Fibroblast of lung (primary cell): ENCODE data around the gene ACOXL. TPM values are rescaled to one million over a fixed set of nuclear protein-coding genes. Genes with fewer than 3 reads are reported as not detected.

Experiments
- DNase-seq, 2 donors: peaks; one replicate each; pipeline versions ENCODE4 v3.0.0 to v3.0.0-alpha.2; 2010; ENCODE audit warnings: low read depth in 2 of 2
- H2AFZ ChIP-seq: 2 replicates; pipeline ENCODE4 v1.5.1; 2012; ENCODE audit warnings: low read length, control low read depth, inconsistent platforms
- H3K27ac ChIP-seq: 2 replicates; pipeline ENCODE4 v1.5.1; 2011; ENCODE audit warnings: low read length, control low read depth; ENCODE audit not compliant: insufficient read depth
- H3K27me3 ChIP-seq: 2 replicates; pipeline ENCODE4 v1.5.1; 2011; ENCODE audit warnings: mild to moderate bottlenecking, low read length; ENCODE audit not compliant: control insufficient read depth, insufficient read depth
- H3K36me3 ChIP-seq: 2 replicates; pipeline ENCODE4 v1.5.1; 2011; ENCODE audit warnings: low read length; ENCODE audit not compliant: control insufficient read depth, insufficient read depth
- H3K4me1 ChIP-seq: 2 replicates; pipeline ENCODE4 v1.5.1; 2011; ENCODE audit warnings: low read length; ENCODE audit not compliant: control insufficient read depth, insufficient read depth; ENCODE audit errors: extremely low read depth
- H3K4me2 ChIP-seq: 2 replicates; pipeline ENCODE4 v1.5.1; 2011; ENCODE audit warnings: low read length, control low read depth; ENCODE audit not compliant: insufficient read depth; ENCODE audit errors: extremely low read depth
- H3K4me3 ChIP-seq, 4 experiments: fragments of 200-600 bp in 1 of 4; sonication (generic) in 1 of 4; replicated peaks in 1 of 4; 2 replicates each; pipeline ENCODE4 v1.5.1; 2011 to 2016; ENCODE audit warnings: low read length in 4 of 4, low read depth in 3 of 4, mild to moderate bottlenecking in 3 of 4, control low read depth in 2 of 4, inconsistent platforms in 1 of 4, mixed read lengths in 1 of 4; ENCODE audit not compliant: insufficient read depth in 1 of 4; ENCODE audit errors: control extremely low read depth in 1 of 4
- H3K79me2 ChIP-seq: 2 replicates; pipeline ENCODE4 v1.5.1; 2012; ENCODE audit warnings: mild to moderate bottlenecking, low read length, inconsistent platforms; ENCODE audit not compliant: control insufficient read depth, insufficient read depth
- H3K9ac ChIP-seq: 2 replicates; pipeline ENCODE4 v1.5.1; 2011; ENCODE audit warnings: mild to moderate bottlenecking, low read length, control low read depth; ENCODE audit not compliant: insufficient read depth
- H3K9me3 ChIP-seq: 2 replicates; pipeline ENCODE4 v1.5.1; 2012; ENCODE audit warnings: low read depth, low read length; ENCODE audit not compliant: control insufficient read depth, insufficient read depth
- H4K20me1 ChIP-seq: 2 replicates; pipeline ENCODE4 v1.5.1; 2011; ENCODE audit warnings: low read length; ENCODE audit not compliant: control insufficient read depth, insufficient read depth; ENCODE audit errors: extremely low read depth
- EZH2 ChIP-seq: IDR thresholded peaks from 2 replicates; pipeline ENCODE4 v1.5.1; 2012; ENCODE audit warnings: low read length, control low read depth, mild to moderate bottlenecking; ENCODE audit errors: missing control alignments
- polyA plus RNA-seq, 2 donors: library from polyadenylated mRNA; depleted of rRNA in 1 of 2; stranded (reverse) in 1 of 2; unstranded in 1 of 2; fragments of >200 nt; gene quantifications; 2 replicates each; pipeline ENCODE4 v1.2.1, GENCODE V29; 2011 to 2012; ENCODE audit warnings: missing spikeins in 1 of 2
- total RNA-seq: library from RNA; depleted of rRNA; stranded (reverse); fragments of >200 nt; gene quantifications from 2 replicates; pipeline ENCODE4 v1.2.1, GENCODE V29; 2014
- TF ChIP-seq, protein P1 (sequence below), 2 donors: IDR thresholded peaks in 1 of 2; conservative IDR thresholded peaks in 1 of 2; 1 replicate in 1 of 2; 2 replicates in 1 of 2; pipeline ENCODE4 v1.5.1; 2011 to 2012; ENCODE audit warnings: low read length in 2 of 2, control low read depth in 1 of 2, inconsistent platforms in 1 of 2, low read depth in 1 of 2, mild to moderate bottlenecking in 1 of 2

ACOXL gene
- total and polyA plus RNA-seq, 2 donors (not counting 1 experiment from before 2014, with no cell fraction given) = not detected

DNA sequence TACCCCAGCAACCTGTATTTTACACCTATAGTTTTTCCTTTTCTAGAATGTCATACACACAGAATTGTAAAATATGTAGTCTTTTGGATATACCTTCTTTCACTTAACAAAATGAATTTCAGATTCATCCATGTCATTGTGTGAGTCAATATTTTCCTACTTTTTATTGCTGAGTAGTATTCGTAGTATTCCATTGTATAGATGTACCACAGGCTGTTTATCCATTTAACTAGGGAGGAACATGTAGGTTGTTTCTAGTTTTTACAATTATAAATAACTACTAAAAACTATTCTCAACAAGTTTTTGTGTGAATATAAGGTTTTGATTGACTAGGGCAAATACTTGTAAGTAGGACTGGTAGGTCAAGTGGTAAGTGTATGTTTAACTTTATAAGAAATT, 187.4 kb downstream of the ACOXL start:
- H3K27me3 ChIP-seq = peaks cover 3% of the 10 kb centered on the region
- H3K27ac ChIP-seq = no peak overlapping the region
- H4K20me1 ChIP-seq = no peaks in the 10 kb centered on the region
- no peaks in the 10 kb centered on the region for H3K4me1 ChIP-seq
- TF ChIP-seq, protein P1, sequence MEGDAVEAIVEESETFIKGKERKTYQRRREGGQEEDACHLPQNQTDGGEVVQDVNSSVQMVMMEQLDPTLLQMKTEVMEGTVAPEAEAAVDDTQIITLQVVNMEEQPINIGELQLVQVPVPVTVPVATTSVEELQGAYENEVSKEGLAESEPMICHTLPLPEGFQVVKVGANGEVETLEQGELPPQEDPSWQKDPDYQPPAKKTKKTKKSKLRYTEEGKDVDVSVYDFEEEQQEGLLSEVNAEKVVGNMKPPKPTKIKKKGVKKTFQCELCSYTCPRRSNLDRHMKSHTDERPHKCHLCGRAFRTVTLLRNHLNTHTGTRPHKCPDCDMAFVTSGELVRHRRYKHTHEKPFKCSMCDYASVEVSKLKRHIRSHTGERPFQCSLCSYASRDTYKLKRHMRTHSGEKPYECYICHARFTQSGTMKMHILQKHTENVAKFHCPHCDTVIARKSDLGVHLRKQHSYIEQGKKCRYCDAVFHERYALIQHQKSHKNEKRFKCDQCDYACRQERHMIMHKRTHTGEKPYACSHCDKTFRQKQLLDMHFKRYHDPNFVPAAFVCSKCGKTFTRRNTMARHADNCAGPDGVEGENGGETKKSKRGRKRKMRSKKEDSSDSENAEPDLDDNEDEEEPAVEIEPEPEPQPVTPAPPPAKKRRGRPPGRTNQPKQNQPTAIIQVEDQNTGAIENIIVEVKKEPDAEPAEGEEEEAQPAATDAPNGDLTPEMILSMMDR (conservative IDR thresholded peaks at IDR 0.05 in 1 of 2, IDR thresholded peaks at IDR 0.05 in 1 of 2; ENCODE audit: low read depth in 1 of 2, low read length in 2 of 2) = no peak
- TF ChIP-seq EZH2 = no peak
- no peaks in the 10 kb centered on the region for H3K9me3 ChIP-seq
- H3K36me3 ChIP-seq = no peaks in the 10 kb centered on the region
- H3K4me3 ChIP-seq = no peak overlapping the region
- no peak for DNase-seq
- no peak overlapping the region for H3K4me2 ChIP-seq
- H3K79me2 ChIP-seq = no peaks in the 10 kb centered on the region
- no peak overlapping the region for H2AFZ ChIP-seq
- H3K9ac ChIP-seq = no peak overlapping the region

DNA sequence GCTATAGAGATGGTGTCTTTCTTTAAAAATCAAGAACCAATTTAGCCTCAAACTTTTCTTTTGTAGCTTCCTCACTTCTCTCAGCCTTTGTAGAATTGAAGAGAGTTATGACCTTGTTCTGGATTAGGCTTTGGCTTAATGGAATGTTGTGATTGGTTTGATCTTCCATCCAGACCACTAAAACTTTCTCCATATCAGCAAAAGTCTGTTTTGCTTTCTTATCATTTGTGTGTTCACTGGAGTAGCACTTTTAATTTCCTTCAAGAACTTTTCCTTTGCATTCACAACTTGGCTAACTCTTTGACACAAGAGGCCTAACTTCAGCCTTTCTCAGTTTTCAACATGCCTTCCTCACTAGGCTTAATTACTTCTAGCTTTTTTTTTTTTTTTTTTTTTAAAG, 193.1 kb downstream of the ACOXL start:
- H3K4me1 ChIP-seq = no peaks in the 10 kb centered on the region
- no peaks in the 10 kb centered on the region for H4K20me1 ChIP-seq
- no peaks in the 10 kb centered on the region for H3K9me3 ChIP-seq
- H3K4me3 ChIP-seq = no peak overlapping the region
- no peaks in the 10 kb centered on the region for H3K79me2 ChIP-seq
- no peak overlapping the region for H3K9ac ChIP-seq
- no peak overlapping the region for H3K27ac ChIP-seq
- no peaks in the 10 kb centered on the region for H3K36me3 ChIP-seq
- no peak overlapping the region for H3K4me2 ChIP-seq
- TF ChIP-seq, protein P1 (conservative IDR thresholded peaks at IDR 0.05 in 1 of 2, IDR thresholded peaks at IDR 0.05 in 1 of 2; ENCODE audit: low read depth in 1 of 2, low read length in 2 of 2) = no peak
- TF ChIP-seq EZH2 = no peak
- H3K27me3 ChIP-seq = peaks cover 3% of the 10 kb centered on the region
- no peak overlapping the region for H2AFZ ChIP-seq
- DNase-seq = no peak

DNA sequence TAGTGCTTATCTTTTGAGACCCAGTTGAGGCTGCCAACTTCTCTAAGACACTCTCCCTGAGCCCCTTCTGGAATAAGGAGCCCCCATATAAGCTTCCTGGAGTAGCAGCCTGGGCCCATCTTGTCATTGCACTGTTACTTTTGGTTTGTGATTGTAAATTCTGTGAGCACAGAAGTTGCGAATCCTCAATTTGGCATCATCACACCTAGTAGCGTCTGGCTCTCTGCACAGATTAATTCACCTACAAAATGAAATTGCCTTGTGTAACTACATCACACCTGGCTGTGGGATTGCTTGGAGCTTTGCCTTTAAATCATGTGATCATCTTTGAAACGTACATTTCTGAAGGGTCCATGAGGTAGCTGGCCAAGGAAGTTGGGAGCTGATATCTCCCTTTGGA, 195.2 kb downstream of the ACOXL start:
- no peaks in the 10 kb centered on the region for H3K4me1 ChIP-seq
- H3K27ac ChIP-seq = no peak overlapping the region
- no peaks in the 10 kb centered on the region for H3K9me3 ChIP-seq
- H3K9ac ChIP-seq = no peak overlapping the region
- H3K4me3 ChIP-seq = no peak overlapping the region
- DNase-seq = no peak
- no peaks in the 10 kb centered on the region for H4K20me1 ChIP-seq
- no peaks in the 10 kb centered on the region for H3K36me3 ChIP-seq
- H3K79me2 ChIP-seq = no peaks in the 10 kb centered on the region
- no peak overlapping the region for H3K4me2 ChIP-seq
- H3K27me3 ChIP-seq = peaks cover 3% of the 10 kb centered on the region
- TF ChIP-seq, protein P1 (conservative IDR thresholded peaks at IDR 0.05 in 1 of 2, IDR thresholded peaks at IDR 0.05 in 1 of 2; ENCODE audit: low read depth in 1 of 2, low read length in 2 of 2) = no peak
- TF ChIP-seq EZH2 = no peak
- no peak overlapping the region for H2AFZ ChIP-seq
